AG04450 (cell line): ENCODE results near the gene CEP104. TPM values are rescaled to one million over a fixed set of nuclear protein-coding genes. Genes with fewer than 3 reads are reported as not detected.

Source experiments
- CTCF ChIA-PET: fragments of 300-600, 350-600 bp; formaldehyde crosslinking; extraction: SDS; loops from one replicate; lab custom pipeline; 2022; ENCODE audit warnings: antibody characterized with exemption, inconsistent platforms; lab: Charles Lee
- POLR2A ChIA-PET: fragments of 350-600 bp; formaldehyde crosslinking; extraction: SDS; loops from one replicate; lab custom pipeline; 2021; ENCODE audit warnings: antibody characterized with exemption, inconsistent platforms; lab: Yijun Ruan, JAX
- DNase-seq: peaks from one replicate; pipeline ENCODE4 v3.0.0-alpha.2; 2011; ENCODE audit warnings: low read depth, low spot score
- H3K27ac ChIP-seq: one replicate; pipeline ENCODE4 v1.5.1; 2012; ENCODE audit warnings: low read depth, low read length, control low read depth
- H3K27me3 ChIP-seq: one replicate; pipeline ENCODE4 v1.6.0; 2012; ENCODE audit warnings: low read length; ENCODE audit not compliant: control insufficient read depth, insufficient read depth
- H3K4me3 ChIP-seq: 2 replicates; pipeline ENCODE4 v1.5.1; 2011; ENCODE audit warnings: mild to moderate bottlenecking, low read depth, low read length, control low read depth
- H3K9me3 ChIP-seq: 2 replicates; pipeline ENCODE4 v1.5.1; 2012; ENCODE audit warnings: low read length; ENCODE audit not compliant: control insufficient read depth, insufficient read depth
- CTCF ChIP-seq: IDR thresholded peaks from 2 replicates; pipeline ENCODE4 v1.5.1; 2011; ENCODE audit warnings: low read depth, low read length, control low read depth, inconsistent platforms
- polyA plus RNA-seq: library from polyadenylated mRNA; depleted of rRNA; stranded (reverse); fragments of >200 nt; gene quantifications from 2 replicates; pipeline ENCODE4 v1.2.3, GENCODE V29; 2011

The CEP104 gene
- polyA plus RNA-seq, 1 experiment = 38.4 TPM

GRCh38 chr1:3894626-3895278 lies 37.7 kb upstream of the CEP104 start:
- CTCF ChIA-PET = no interaction called here
- POLR2A ChIA-PET = no interaction called here
- H3K27ac ChIP-seq = no peak overlapping the region
- TF ChIP-seq CTCF = no peak
- no peak for DNase-seq
- H3K9me3 ChIP-seq = peaks cover 8% of the 10 kb centered on the region
- no peak overlapping the region for H3K4me3 ChIP-seq
- no peaks in the 10 kb centered on the region for H3K27me3 ChIP-seq

- no peak for DNase-seq
- no peak for TF ChIP-seq CTCF
- Histone ChIP-seq H3K9me3 (peaks cover 6% of the 10 kb centered on the region), H3K4me3 (no peak overlapping the region), H3K27me3 (no peaks in the 10 kb centered on the region), H3K27ac (no peak overlapping the region)
- CTCF ChIA-PET = no interaction called here
- POLR2A ChIA-PET = no interaction called here
These were observed 36.2 kb upstream of the CEP104 start for GRCh38 chr1:3893190-3893589.

- no peaks in the 10 kb centered on the region for H3K27me3 ChIP-seq
- CTCF ChIA-PET = no interaction called here
- H3K9me3 ChIP-seq = peaks cover 3% of the 10 kb centered on the region; the same call in 1 of the 2 replicates
- H3K4me3 ChIP-seq = no peak overlapping the region
- POLR2A ChIA-PET = no interaction called here
- H3K27ac ChIP-seq = no peak overlapping the region
- DNase-seq = no peak
- no peak for TF ChIP-seq CTCF
These were observed 35.7 kb upstream of the CEP104 start for GRCh38 chr1:3892748-3893147.

- no peak for TF ChIP-seq CTCF
These were observed 34.4 kb upstream of the CEP104 start for GRCh38 chr1:3891329-3891865.

More at GRCh38 chr1:3891329-3891865, 34.4 kb upstream of the CEP104 start:
- no peaks in the 10 kb centered on the region for H3K27me3 ChIP-seq
- CTCF ChIA-PET = no interaction called here
- DNase-seq = no peak
- H3K27ac ChIP-seq = no peak overlapping the region
- H3K9me3 ChIP-seq = no peaks in the 10 kb centered on the region
- H3K4me3 ChIP-seq = no peak overlapping the region
- POLR2A ChIA-PET = no interaction called here
